ENCODE data around the gene CASZ1. TPM values are rescaled to one million over a fixed set of nuclear protein-coding genes. Genes with fewer than 3 reads are reported as not detected.

CASZ1 gene
- total and polyA plus RNA-seq, 2 experiments from 2014 or later = 6.2 to 6.7 TPM

- TF ChIP-seq ZNF462 (CRISPR knock-in tag; IDR thresholded peaks at IDR 0.05) (no peak), EZH2 (IDR thresholded peaks at IDR 0.05; ENCODE audit: low read depth, unreplicated experiment) (no peak), ZNF331 (CRISPR knock-in tag; IDR thresholded peaks at IDR 0.05; ENCODE audit: low read depth) (no peak), POLR2AphosphoS5 (IDR thresholded peaks at IDR 0.05; ENCODE audit: low read depth) (no peak), EZH2phosphoT487 (IDR thresholded peaks at IDR 0.05; ENCODE audit: unreplicated experiment) (no peak)
Observed at GRCh38 chr1:10819198-10819901, 22.9 kb upstream of the CASZ1 start (continued).

- Mint-ChIP-seq H3K27ac (no peak overlapping the region), H3K4me3 (no peak overlapping the region; the same call in 2 of the 3 replicates), H3K9me3 (no peaks in the 10 kb centered on the region; the same call in 2 of the 3 replicates), H3K36me3 (ENCODE audit: low read depth) (no peaks in the 10 kb centered on the region), H3K4me1 (peaks cover 35% of the 10 kb centered on the region), H3K27me3 (ENCODE audit: insufficient read depth, low read depth, poor library complexity) (peaks cover 9% of the 10 kb centered on the region)
- no peak overlapping the region for H3K27ac ChIP-seq (ENCODE audit: low read depth)
- no peak for ATAC-seq
- H4K20me1 ChIP-seq (replicated peaks; ENCODE audit: insufficient read depth) = no peaks in the 10 kb centered on the region
- H3K9me2 ChIP-seq (ENCODE audit: insufficient read depth) = no peaks in the 10 kb centered on the region
- peaks cover 15% of the 10 kb centered on the region for H3K4me1 ChIP-seq (ENCODE audit: insufficient read depth)
- H3F3A ChIP-seq (replicated peaks; ENCODE audit: low read depth) = no peaks in the 10 kb centered on the region
- H3K4me2 ChIP-seq = no peak overlapping the region
- H3K27me3 ChIP-seq (ENCODE audit: insufficient read depth) = no peaks in the 10 kb centered on the region
- H3K79me2 ChIP-seq (replicated peaks; ENCODE audit: insufficient read depth) = no peaks in the 10 kb centered on the region
- H3K36me3 ChIP-seq (ENCODE audit: insufficient read depth) = no peaks in the 10 kb centered on the region
- no peak for DNase-seq (ENCODE audit: low spot score)
- H3K4me3 ChIP-seq = no peak overlapping the region
- H2AFZ ChIP-seq = no peak overlapping the region
- TF ChIP-seq REST (IDR thresholded peaks at IDR 0.05; ENCODE audit: unreplicated experiment) (no peak), ZNF114 (CRISPR knock-in tag; IDR thresholded peaks at IDR 0.05) (no peak), EZH2phosphoT487 (IDR thresholded peaks at IDR 0.05; ENCODE audit: unreplicated experiment) (no peak), ZNF331 (CRISPR knock-in tag; IDR thresholded peaks at IDR 0.05; ENCODE audit: low read depth) (no peak), CREB1 (CRISPR knock-in tag; IDR thresholded peaks at IDR 0.05; ENCODE audit: low read depth) (no peak), ETS1 (IDR thresholded peaks at IDR 0.05) (no peak), JUNB (IDR thresholded peaks at IDR 0.05; ENCODE audit: unreplicated experiment) (no peak)
Observed at GRCh38 chr1:10818262-10819197, 22.1 kb upstream of the CASZ1 start.
